Activated CD8-positive, alpha-beta memory T cell treated with anti-CD3 and anti-CD28 coated beads, Interleukin-2, amount 50 U/mL, for 24 hours (primary cell): Measurements from ENCODE around the gene YIF1B.
"Not testable (repeated sequence)": the region's sequence is repeated elsewhere in the genome, so short reads cannot be mapped to it uniquely, and the experiment has no call there.

Experiments used
- DNase-seq: peaks from one replicate; pipeline ENCODE4 v3.0.0-alpha.2; 2020; ENCODE audit errors: extremely low read depth

YIF1B gene

DNA sequence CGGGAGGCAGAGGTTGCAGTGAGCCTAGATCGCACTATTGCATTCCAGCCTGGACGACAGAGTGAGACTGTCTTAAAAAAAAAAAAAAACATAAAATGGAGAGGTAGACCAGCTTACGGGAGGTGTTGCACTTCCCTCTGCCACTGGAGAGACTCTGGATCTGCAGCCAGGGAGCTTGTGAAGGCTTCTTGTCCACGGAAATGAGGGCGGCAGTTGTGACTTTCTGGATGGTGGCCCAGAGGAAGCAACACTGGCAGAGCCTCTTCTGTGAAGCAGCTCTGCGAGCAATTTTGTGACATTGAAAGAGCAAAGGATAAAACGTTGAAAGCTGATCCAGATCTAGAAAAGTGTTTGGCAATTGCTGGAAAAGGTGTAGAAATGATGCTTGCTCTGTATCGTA, 41.0 kb downstream of the YIF1B start:
- DNase-seq, result no peak

- no peak for DNase-seq
Measured at GRCh38 chr19:38273499-38273898, 42.2 kb downstream of the YIF1B start.

DNA sequence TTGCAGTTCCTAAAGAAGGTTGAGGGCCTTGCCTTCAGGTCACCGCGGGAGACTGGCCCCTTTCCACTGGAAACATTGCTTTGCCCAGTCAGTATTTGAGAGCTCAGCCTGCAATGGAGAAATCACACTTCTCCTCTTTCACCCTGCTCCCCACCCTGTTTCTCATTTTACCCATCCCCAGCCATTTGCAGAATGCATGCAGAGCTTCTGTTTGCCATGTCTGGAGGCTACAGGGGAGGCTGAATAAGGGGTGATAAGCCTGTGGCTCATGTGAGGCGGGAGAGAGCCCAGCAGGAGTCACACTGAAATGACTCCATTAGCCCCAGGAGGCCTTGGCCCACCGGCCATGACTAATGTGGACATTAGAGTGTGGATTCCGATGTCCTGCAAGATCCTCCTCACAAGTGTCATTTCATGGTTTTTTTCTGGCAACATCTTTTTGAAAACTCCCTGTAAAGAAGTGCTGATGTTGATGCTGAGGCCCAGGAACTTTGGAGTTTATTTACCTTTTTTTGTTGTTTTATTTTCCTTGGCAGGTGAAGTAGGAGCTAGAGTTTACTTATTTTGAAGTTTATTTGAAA, 45.1 kb downstream of the YIF1B start:
- no peak for DNase-seq

DNA sequence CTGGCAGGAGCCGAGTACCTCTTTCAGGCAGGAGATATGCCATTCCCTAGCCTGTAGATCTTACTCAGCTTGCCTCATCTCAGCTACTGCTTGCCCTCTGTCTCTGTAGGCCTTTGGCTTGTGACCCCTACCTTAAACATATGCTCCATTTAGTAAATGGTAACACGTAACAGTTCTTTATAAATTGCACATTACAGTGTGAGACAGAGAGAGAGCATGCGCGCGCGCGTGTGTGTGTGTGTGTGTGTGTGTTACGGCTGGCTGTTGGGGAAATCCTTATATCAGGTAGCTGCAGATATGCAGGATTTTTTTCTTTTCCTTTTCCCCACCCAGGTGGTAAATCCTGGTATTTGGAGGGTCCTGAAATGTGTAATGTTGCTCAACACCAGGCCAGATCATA, 47.2 kb downstream of the YIF1B start:
- DNase-seq, result no peak

DNA sequence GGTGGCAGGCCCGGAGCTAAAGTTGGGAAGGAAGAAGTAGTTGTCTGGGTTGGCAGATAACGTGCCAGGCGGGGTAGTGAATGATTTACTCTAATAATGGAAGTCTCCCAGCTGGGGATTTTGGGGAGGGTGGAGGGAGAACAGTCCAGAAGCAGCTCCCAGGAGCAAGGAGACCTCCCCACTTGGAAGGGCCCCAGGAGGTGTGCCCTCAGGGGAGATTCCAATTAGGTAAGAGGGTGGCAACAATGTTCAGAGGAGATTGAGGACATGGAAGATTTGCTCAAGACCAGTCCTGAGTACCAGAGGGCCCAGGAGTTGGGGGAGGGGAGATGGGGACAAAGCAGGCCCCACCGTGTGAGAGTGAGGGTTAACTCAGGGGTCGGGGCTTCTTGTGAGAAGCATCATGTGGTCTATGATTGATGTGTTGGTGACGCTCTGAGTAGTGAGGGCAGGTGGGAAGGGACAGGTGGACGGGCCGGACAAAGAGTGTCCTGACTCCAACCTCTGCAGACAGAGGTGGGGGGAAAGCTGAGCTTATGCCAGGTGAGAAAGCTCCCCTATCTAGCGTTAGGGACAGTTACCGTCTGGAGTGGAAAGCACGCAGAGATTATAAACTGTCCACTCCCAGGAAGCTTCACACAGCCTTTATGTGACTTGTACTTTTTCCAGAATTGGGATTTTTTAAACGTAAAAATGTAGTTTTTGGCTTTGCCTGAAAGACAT, 47.8 kb downstream of the YIF1B start:
- no peak for DNase-seq

GRCh38 chr19:38266981-38267597, 48.7 kb downstream of the YIF1B start:
- DNase-seq, result no peak

- no peak for DNase-seq
Measured at GRCh38 chr19:38265921-38266429, 49.8 kb downstream of the YIF1B start.

GRCh38 chr19:38265213-38265861, 50.4 kb downstream of the YIF1B start:
- DNase-seq, result no peak

GRCh38 chr19:38264486-38265212, 51.1 kb downstream of the YIF1B start, which contains the start of gene SPINT2:
SPINT2 (plus strand) TSS chr19:38264573; CDS start chr19:38264893, 320 bp downstream.
- DNase-seq, result no peak

DNA sequence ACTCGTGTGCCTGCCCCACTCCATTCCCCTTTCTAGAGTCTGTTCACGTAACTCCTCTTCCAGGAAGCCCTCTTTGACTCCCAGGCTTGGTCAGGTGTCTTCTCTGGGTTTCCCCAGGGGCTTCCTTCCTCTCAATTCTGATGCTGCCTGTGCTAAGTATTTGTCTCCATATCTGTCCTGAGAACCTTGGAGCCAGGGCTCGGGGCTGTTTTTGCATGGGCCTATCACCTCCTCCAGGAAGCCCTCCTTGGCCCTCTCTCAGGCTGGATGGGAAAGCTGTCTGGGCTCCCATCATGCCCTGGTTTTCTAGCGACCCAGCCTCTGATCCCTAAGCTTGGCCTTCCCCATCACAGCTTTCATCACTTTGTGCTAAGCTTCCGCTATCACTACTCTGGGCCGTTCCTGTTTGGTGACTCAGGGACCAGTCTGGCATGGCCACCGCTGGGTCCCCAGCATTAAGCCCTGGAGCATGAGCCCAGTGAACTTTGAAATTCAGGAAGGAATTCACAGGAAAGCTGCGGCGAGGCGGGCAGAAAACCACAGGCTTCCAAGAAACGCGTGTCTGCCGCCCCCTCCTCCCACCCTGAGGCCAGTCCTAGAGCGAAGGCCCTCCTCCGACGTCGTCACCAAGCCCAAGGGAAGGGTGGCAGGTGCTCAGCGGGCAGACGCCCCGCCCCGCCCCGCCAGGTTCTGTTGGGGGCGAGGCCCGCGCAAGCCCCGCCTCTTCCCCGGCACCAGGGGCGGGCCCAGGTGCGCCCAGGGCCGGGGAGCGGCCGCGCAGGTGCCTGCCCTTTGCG, 51.9 kb downstream of the YIF1B start:
- DNase-seq, result peak; percentile 30

- DNase-seq, result no peak
Measured at GRCh38 chr19:38262585-38263268, 53.0 kb downstream of the YIF1B start.

DNA sequence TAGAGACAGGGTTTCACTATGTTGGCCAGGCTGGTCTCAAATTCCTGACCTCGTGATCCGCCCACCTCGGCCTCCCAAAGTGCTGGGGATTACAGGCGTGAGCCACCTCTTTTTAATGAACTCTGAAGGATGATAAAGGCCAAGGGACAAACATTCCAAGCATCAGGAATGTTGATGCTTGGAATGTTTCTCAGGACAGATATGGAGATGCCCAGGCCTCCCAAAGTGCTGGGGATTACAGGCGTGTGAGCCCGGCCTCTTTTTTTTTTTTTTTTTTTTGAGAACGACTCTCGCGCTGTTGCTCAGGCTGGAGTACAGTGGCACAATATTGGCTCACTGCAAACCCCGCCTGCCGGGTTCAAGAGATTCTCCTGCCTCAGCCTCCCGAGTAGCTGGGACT, 53.8 kb downstream of the YIF1B start:
- DNase-seq, result not testable (repeated sequence)

DNA sequence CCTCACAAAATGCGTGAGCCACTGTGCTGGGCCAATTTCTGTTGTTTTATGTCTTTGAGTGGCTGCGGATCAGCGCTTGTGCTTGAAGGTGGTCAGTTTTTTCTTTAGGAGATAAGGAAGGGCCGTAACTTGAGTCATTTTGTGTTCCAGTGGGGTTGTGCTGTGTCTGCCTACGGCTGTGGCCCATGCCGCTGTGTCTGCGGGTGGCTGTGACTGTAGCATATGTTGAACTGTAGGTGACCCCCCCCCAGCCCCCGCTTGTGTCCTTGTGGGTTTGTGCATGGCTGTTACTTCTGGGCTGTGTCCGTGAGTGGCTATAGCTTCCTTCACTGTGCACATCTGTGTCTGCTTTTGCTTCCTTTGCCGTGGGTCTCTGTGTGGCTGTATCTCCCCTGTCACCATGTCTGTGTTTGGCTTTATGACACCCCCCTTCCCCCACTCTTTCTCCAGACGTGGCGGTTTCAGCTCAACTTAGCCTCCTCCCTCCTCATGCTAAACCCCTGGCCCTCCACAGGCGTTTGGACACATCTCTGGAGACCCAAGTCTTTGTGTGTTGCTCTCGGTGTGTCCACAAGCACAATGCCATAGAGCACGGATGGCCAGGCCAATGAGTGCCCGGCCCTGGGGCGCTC, 60.2 kb downstream of the YIF1B start:
- DNase-seq, result no peak

- no peak for DNase-seq
Measured at GRCh38 chr19:38253788-38254187, 62.0 kb downstream of the YIF1B start.
